Hepatocyte (in vitro differentiated cells): ENCODE measurements around the gene FRMD6. TPM values are rescaled to one million over a fixed set of nuclear protein-coding genes. Genes with fewer than 3 reads are reported as not detected.
"Not testable (repeated sequence)": the region's sequence is repeated elsewhere in the genome, so short reads cannot be mapped to it uniquely, and the experiment has no call there.

Experiments used
- DNase-seq: peaks from one replicate; pipeline ENCODE4 v3.0.0-alpha.2; 2016; ENCODE audit warnings: low spot score
- H2AFZ ChIP-seq: fragments of 200-600 bp; sonication (generic); 2 replicates; pipeline ENCODE4 v1.6.0; 2016; ENCODE audit warnings: antibody characterized with exemption, mild to moderate bottlenecking
- H3K27ac ChIP-seq: fragments of 200-600 bp; sonication (generic); 2 replicates; pipeline ENCODE4 v1.5.1; 2016; ENCODE audit warnings: mild to moderate bottlenecking
- H3K27me3 ChIP-seq: fragments of 200-600 bp; sonication (generic); 2 replicates; pipeline ENCODE4 v1.6.1; 2016
- H3K36me3 ChIP-seq: fragments of 200-600 bp; sonication (generic); replicated peaks from 2 replicates; pipeline ENCODE4 v1.5.1; 2016; ENCODE audit warnings: low read depth; ENCODE audit not compliant: insufficient read depth
- H3K4me1 ChIP-seq: fragments of 200-600 bp; sonication (generic); 2 replicates; pipeline ENCODE4 v1.5.1; 2016; ENCODE audit warnings: mild to moderate bottlenecking, moderate library complexity; ENCODE audit not compliant: insufficient read depth
- H3K4me2 ChIP-seq: fragments of 200-600 bp; sonication (generic); 2 replicates; pipeline ENCODE4 v1.6.0; 2016
- H3K4me3 ChIP-seq: fragments of 200-600 bp; sonication (generic); 2 replicates; pipeline ENCODE4 v1.5.1; 2016; ENCODE audit warnings: mild to moderate bottlenecking
- H3K79me2 ChIP-seq: fragments of 200-600 bp; sonication (generic); 2 replicates; pipeline ENCODE4 v1.6.0; 2017; ENCODE audit warnings: mild to moderate bottlenecking
- H3K9me2 ChIP-seq: fragments of 200-600 bp; sonication (generic); replicated peaks from 2 replicates; pipeline ENCODE4 v1.6.0; 2017; ENCODE audit warnings: mild to moderate bottlenecking; ENCODE audit not compliant: insufficient read depth
- H3K9me3 ChIP-seq: fragments of 200-600 bp; sonication (generic); 2 replicates; pipeline ENCODE4 v1.5.1; 2016; ENCODE audit warnings: low read depth, mild to moderate bottlenecking
- H4K20me1 ChIP-seq: fragments of 200-600 bp; sonication (generic); 2 replicates; pipeline ENCODE4 v1.6.0; 2016; ENCODE audit warnings: mild to moderate bottlenecking; ENCODE audit not compliant: insufficient read depth, poor library complexity, severe bottlenecking
- EZH2 ChIP-seq: fragments of 200-600 bp; sonication (generic); IDR thresholded peaks from 2 replicates; pipeline ENCODE4 v1.6.1; 2016; ENCODE audit warnings: antibody characterized with exemption, mild to moderate bottlenecking, borderline replicate concordance
- EZH2phosphoT487 ChIP-seq: fragments of 200-600 bp; sonication (generic); IDR thresholded peaks from one replicate; pipeline ENCODE4 v1.6.1; 2018; ENCODE audit warnings: antibody characterized with exemption, mild to moderate bottlenecking, low read depth, moderate library complexity; ENCODE audit not compliant: unreplicated experiment, severe bottlenecking
- WGBS: methylation state at CpG from one replicate; pipeline ENCODE4 v1.1.6; 2016; ENCODE audit warnings: low lambda C conversion rate; ENCODE audit errors: missing lambda C conversion rate; 5-methylcytosine and 5-hydroxymethylcytosine counted together
- polyA plus RNA-seq: library from polyadenylated mRNA; unstranded; fragments of >200 nt; fragmentation: Nextera tagmentation; extraction: Ambion mirVana; gene quantifications from 2 replicates; pipeline ENCODE4 v1.2.1, GENCODE V29; 2016
- total RNA-seq: library from RNA; depleted of rRNA; stranded (reverse); fragments of >200 nt; gene quantifications from 2 replicates; pipeline ENCODE4 v1.2.3, GENCODE V29; 2014
- TF ChIP-seq, protein P1 (sequence below): fragments of 200-600 bp; sonication (generic); IDR thresholded peaks from 2 replicates; pipeline ENCODE4 v1.5.1; 2016; ENCODE audit warnings: antibody characterized with exemption, mild to moderate bottlenecking; ENCODE audit not compliant: poor library complexity

Gene FRMD6
- total and polyA plus RNA-seq, 2 experiments from 2014 or later = 18.9 to 64.4 TPM

DNA sequence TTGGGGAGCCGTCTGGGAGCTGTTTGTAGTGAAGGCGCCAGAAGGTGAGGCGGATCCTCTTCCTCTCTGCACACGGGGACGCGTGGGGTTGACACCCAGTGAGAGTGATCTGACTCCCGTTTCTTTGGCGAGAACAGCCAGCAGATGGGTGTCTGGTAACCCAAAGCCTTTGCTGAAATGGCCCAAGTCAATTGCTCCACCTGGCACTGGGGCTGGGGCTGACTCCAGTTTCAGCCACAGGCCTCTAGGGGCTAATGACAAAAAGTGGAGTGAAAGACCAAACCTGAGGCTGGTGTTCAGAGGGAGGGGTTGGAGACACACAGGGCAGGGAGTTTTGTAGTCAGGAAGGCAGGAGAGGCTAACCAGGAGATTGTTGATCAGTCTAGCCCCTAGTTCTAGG, 87.0 kb downstream of the FRMD6 start:
- no peaks in the 10 kb centered on the region for H3K4me1 ChIP-seq
- no peak overlapping the region for H2AFZ ChIP-seq
- no peak overlapping the region for H3K27ac ChIP-seq
- no peak overlapping the region for H3K4me2 ChIP-seq
- no peaks in the 10 kb centered on the region for H3K9me2 ChIP-seq
- H3K27me3 ChIP-seq = no peaks in the 10 kb centered on the region
- H3K36me3 ChIP-seq = no peaks in the 10 kb centered on the region
- 74% methylated on average over 8 of the region's 8 CpGs for WGBS
- no peak for DNase-seq
- H4K20me1 ChIP-seq = no peaks in the 10 kb centered on the region
- no peaks in the 10 kb centered on the region for H3K9me3 ChIP-seq
- TF ChIP-seq EZH2 = no peak
- TF ChIP-seq, protein P1, sequence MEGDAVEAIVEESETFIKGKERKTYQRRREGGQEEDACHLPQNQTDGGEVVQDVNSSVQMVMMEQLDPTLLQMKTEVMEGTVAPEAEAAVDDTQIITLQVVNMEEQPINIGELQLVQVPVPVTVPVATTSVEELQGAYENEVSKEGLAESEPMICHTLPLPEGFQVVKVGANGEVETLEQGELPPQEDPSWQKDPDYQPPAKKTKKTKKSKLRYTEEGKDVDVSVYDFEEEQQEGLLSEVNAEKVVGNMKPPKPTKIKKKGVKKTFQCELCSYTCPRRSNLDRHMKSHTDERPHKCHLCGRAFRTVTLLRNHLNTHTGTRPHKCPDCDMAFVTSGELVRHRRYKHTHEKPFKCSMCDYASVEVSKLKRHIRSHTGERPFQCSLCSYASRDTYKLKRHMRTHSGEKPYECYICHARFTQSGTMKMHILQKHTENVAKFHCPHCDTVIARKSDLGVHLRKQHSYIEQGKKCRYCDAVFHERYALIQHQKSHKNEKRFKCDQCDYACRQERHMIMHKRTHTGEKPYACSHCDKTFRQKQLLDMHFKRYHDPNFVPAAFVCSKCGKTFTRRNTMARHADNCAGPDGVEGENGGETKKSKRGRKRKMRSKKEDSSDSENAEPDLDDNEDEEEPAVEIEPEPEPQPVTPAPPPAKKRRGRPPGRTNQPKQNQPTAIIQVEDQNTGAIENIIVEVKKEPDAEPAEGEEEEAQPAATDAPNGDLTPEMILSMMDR = no peak
- no peaks in the 10 kb centered on the region for H3K79me2 ChIP-seq
- no peak overlapping the region for H3K4me3 ChIP-seq

DNA sequence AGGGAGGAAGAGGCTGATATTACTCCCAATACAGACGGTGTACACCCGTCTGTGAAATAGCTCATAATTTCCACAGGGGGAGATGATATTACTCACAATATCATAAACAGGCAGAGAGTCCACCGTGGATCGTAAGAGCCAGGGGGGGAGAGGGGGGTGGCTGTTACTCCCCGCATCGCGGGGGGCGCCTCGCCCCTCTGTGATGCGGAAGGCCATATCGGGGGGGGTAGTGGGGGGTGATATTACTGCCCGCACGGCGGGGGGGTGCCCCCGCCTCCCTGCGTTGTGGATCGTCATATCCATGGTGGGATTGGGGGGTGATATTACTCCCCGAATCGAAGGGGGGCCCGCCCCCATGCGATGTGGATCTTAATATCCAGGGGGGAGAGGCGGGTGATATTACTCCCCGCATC, 91.9 kb downstream of the FRMD6 start:
- H3K79me2 ChIP-seq = no peaks in the 10 kb centered on the region
- H3K4me2 ChIP-seq = no peak overlapping the region
- H3K9me2 ChIP-seq = no peaks in the 10 kb centered on the region
- H3K4me3 ChIP-seq = no peak overlapping the region
- no peaks in the 10 kb centered on the region for H4K20me1 ChIP-seq
- no peaks in the 10 kb centered on the region for H3K36me3 ChIP-seq
- no peak for DNase-seq
- no peaks in the 10 kb centered on the region for H3K9me3 ChIP-seq
- no peak overlapping the region for H3K27ac ChIP-seq
- no peaks in the 10 kb centered on the region for H3K27me3 ChIP-seq
- TF ChIP-seq, protein P1 = no peak
- TF ChIP-seq EZH2 (no peak), EZH2phosphoT487 (no peak)
- H2AFZ ChIP-seq = no peak overlapping the region
- 81% methylated on average over 12 of the region's 23 CpGs for WGBS
- H3K4me1 ChIP-seq = no peaks in the 10 kb centered on the region

DNA sequence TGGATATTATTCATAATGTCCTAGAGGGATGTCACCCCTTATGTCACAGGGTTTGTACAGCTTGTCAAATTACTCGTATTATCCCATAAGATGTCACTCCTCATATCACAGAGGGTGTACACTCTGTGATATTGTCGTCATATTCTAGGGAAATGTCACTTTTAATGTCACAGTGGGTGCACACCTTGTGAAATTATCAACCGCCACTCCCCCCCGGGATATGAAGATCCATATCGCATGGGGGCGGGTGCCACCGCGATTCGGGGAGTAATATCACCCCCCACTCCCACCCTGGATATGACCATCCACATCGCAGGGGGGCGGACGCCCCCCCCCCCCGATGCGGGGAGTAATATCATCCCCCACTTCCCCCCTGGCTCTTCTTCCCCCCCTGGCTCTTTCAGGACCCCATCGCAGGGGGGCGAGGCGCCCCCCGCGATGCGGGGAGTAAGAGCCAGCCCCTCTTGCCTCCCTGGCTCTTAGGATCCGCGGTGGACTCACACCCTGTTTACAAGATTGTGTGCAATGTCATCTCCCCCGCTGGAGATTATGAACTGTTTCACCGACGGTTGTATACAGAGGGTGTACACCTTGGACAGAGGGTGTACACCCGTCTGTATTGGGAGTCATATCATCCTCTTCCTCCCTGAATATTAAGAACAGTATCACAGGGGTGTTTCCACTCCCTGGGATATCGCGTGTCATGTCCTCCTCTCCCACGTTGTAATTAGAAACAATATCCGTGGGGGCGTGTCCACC, 92.8 kb downstream of the FRMD6 start:
- Histone ChIP-seq H3K4me1 (no peaks in the 10 kb centered on the region), H3K4me2 (no peak overlapping the region), H3K36me3 (no peaks in the 10 kb centered on the region), H3K9me3 (no peaks in the 10 kb centered on the region), H4K20me1 (no peaks in the 10 kb centered on the region), H3K9me2 (no peaks in the 10 kb centered on the region), H3K27ac (no peak overlapping the region), H3K79me2 (no peaks in the 10 kb centered on the region), H3K4me3 (no peak overlapping the region), H2AFZ (no peak overlapping the region), H3K27me3 (no peaks in the 10 kb centered on the region)
- DNase-seq = no peak
- TF ChIP-seq, protein P1 = no peak
- no peak for TF ChIP-seq EZH2
- no peak for TF ChIP-seq EZH2phosphoT487
- WGBS = 89% methylated on average over 25 of the region's 31 CpGs

DNA sequence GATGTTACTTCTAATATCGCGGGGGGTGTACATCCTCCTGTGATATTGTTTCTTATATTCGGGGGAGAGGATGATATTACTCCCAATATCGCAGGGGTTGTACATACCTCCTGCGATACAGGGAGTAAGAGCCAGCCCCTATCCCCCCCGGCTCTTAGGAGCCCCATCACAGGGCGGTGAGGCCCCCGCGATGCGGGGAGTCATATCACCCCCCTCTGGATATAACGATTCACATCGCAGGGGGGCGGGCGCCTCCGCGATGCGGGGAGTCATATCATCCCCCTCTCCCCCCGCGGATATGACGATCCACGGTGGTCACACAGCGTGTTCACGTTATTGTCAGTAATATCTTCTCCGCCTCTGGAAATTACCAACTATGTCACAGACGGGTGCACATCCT, 95.1 kb downstream of the FRMD6 start:
- not testable (repeated sequence) for H3K4me3 ChIP-seq, H3K27ac ChIP-seq, H3K36me3 ChIP-seq, H3K4me2 ChIP-seq, H3K9me3 ChIP-seq, H3K27me3 ChIP-seq, H4K20me1 ChIP-seq, DNase-seq, H3K79me2 ChIP-seq, H2AFZ ChIP-seq, H3K9me2 ChIP-seq, H3K4me1 ChIP-seq
- WGBS = 96% methylated on average over 19 of the region's 25 CpGs
